GM12873 (cell line): ENCODE results near the gene FLOT2.

ENCODE experiments used
- CTCF ChIP-seq: IDR thresholded peaks from 2 replicates; pipeline ENCODE4 v1.5.1; 2012; ENCODE audit warnings: low read depth, mild to moderate bottlenecking, moderate library complexity, low read length, control low read depth; ENCODE audit not compliant: insufficient read depth; ENCODE audit errors: missing control alignments

The FLOT2 gene

DNA sequence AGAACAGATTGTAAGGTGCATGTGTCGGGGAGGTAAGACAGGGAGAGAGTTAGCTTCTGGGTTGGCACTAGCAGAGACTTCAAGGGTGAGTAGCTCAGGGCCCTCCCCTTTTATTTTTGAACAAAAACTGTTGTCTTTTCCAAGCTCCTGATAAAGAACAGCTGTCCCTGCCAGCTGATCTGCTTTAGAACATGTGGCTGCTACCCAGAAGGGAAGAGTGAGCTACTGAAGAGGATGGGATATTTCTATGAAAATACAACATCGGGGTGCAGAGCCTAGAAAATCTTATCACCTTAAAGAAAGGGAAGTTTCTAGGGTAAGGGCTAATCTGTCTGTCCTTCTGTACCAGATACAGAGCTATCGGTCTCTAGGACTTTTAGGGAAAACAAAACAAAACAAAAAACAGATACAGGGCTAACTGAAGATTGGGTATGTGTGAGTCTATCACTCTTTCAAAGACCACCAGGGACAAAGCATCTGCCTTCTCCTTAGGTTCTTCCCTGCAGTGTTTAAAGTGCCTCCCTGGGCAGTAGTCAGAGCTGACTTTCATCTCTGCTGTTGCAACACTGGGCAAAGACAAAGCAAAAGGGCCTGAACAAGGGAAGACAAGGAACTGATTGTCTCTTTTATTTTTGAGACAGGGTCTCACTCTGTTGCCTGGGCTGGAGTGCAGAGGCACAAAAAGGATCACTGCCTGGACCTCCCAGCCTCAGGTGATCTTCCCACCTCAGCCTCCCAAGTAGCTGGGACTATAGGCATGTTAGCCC is 10.4 kb upstream of the FLOT2 start:
- TF ChIP-seq CTCF, result no peak

GRCh38 chr17:28906706-28907438 is 9.3 kb upstream of the FLOT2 start:
- TF ChIP-seq CTCF, result no peak

DNA sequence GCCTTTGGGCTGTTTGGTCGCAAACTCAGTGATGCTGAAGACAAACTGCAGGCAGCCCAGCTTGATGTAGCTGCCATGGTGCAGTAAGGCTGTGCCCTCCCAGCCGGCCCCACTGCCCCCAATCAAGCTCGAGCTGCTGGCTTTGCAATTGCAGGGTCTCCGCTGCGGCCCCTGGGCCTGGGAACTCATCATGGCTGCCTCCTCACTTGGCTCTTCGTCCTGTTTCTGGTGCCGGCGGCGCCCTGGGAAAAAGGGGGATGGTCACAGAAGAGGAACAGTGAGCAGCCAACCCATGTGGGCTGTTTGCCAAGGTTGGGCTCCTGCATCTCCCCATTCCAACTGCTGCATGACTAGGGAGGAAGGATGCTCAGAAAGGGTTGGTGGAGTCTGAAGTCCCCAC is 8.7 kb upstream of the FLOT2 start:
- no peak for TF ChIP-seq CTCF

GRCh38 chr17:28904800-28905199 is 7.3 kb upstream of the FLOT2 start:
- no peak for TF ChIP-seq CTCF

DNA sequence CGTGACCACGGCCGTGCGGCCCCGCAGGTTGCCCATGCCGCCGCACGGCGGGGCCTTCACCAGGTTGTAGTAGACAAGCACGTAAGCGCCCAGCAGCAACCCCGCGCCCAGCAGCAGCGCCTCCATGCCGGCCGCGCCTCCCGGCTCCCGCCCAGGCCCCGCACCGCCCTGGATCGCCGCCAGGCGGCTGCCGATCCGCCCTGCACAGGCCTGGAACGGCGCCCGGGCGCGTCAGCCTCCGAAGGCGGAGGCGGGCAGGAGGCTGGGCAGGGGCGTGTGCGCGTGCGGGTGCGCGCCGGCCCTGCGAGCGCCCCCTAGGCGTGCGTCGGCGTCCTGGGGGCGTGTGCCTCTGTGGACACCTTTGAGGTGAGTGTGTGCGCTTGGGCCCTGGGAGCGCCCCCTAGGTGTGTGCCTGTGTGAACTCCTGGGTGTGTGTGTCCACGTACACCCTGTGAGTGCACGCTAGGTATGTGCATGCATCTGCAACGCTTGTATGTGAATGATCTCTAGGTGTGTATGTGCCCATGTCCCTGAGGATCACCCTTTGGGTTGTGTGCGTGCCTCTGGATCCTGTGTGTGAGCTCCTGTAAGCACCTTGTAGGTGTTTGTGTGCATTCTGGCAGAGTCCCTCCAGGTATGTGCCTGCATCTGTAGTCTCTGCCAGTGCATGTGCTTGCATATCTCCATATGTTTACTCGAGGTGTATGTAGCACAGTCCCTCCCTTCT is 5.4 kb upstream of the FLOT2 start, which contains the start of gene DHRS13:
Gene DHRS13, minus strand, starts transcription at position 261 of the 727 bp plus-strand sequence. Its CDS starts 135 bp downstream, at position 126.
- peak; percentile 96 for TF ChIP-seq CTCF

DNA sequence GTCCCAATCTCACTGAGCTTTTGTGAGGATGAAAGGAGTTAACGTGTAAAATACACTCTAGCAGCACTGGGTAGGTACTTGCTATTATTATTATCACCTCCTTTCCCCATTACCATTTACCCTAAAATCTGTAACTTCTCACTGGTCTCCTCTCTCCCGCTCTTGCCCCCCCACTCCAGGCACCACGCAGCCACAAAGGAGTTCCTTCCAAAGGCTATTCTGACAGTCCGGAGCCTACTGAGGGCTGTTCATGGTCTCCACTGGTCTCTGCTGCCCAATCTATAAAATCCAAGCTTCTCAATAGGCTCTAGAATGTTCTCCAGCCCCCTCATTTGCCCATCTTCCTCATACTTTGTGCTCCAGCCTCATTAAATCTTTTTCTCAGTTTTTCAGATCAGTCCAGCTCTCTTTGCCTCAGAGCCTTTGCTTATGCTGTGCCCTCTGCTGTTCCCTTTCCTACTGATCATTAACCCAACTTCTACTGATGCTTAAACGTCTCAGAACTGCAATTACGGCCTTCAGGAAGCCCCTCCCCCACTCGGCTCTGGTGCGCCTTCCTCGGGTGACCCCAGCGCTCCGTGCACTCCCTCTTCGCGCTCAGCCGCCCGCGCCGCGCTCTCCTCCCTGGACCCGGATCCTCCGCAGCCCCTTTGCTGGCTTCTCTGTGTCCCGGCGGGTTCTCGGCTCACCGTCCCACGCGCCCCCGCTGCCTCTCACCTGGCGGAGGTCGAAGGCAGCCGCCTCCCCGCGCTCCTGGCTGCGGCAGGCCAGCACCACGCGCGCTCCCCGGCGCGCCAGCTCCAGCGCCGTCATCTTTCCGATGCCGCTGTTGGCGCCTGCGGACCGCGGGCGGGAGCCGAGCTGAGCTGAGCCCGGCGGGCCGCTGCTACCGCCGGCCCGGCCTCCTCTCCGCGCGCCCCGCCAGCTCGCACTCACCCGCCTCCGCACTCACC is 4.6 kb upstream of the FLOT2 start:
- TF ChIP-seq CTCF, result no peak
